ENCODE results near the gene ADAMTS8.

- TF ChIP-seq CTCF (conservative IDR thresholded peaks at IDR 0.05; ENCODE audit: low read depth, low read length) (no peak), EZH2 (IDR thresholded peaks at IDR 0.05; ENCODE audit: low read length, unreplicated experiment) (no peak), EZH2phosphoT487 (IDR thresholded peaks at IDR 0.05; ENCODE audit: borderline replicate concordance, low read length) (no peak)
Measured at GRCh38 chr11:130436171-130436570, 7.8 kb upstream of the ADAMTS8 start.

All from PC-3 (cell line).